HepG2 (cell line): ENCODE results near the gene NAB2.

Experiments
- FIP1L1 ChIP-seq: fragments of 200-400 bp; formaldehyde crosslinking; IDR thresholded peaks from 2 replicates; pipeline ENCODE4 v1.6.1; 2018; ENCODE audit warnings: low read depth, mild to moderate bottlenecking, low read length, moderate library complexity, borderline replicate concordance; ENCODE audit not compliant: insufficient read depth
- MYC ChIP-seq: sonication (generic); formaldehyde crosslinking; IDR thresholded peaks from 2 replicates; pipeline ENCODE4 v1.9.0; 2021; ENCODE audit warnings: missing genetic modification reagents, borderline replicate concordance
- RFXAP ChIP-seq: sonication (generic); formaldehyde crosslinking; IDR thresholded peaks from 2 replicates; pipeline ENCODE4 v1.4.0; 2020; ENCODE audit warnings: missing genetic modification reagents, borderline replicate concordance
- TCF7L2 ChIP-seq: IDR thresholded peaks from 2 replicates; pipeline ENCODE4 v1.6.1; 2011; ENCODE audit warnings: mild to moderate bottlenecking, low read depth, low read length, moderate library complexity
- ZNF660 ChIP-seq: sonication (generic); formaldehyde crosslinking; IDR thresholded peaks from 2 replicates; pipeline ENCODE4 v1.5.1; 2020; ENCODE audit warnings: mild to moderate bottlenecking, low read depth, missing genetic modification reagents, borderline replicate concordance
- TF ChIP-seq, protein P1 (sequence below): sonication (generic); formaldehyde crosslinking; IDR thresholded peaks from 2 replicates; pipeline ENCODE4 v1.5.0; 2020; ENCODE audit warnings: mild to moderate bottlenecking, missing genetic modification reagents, moderate library complexity

DNA sequence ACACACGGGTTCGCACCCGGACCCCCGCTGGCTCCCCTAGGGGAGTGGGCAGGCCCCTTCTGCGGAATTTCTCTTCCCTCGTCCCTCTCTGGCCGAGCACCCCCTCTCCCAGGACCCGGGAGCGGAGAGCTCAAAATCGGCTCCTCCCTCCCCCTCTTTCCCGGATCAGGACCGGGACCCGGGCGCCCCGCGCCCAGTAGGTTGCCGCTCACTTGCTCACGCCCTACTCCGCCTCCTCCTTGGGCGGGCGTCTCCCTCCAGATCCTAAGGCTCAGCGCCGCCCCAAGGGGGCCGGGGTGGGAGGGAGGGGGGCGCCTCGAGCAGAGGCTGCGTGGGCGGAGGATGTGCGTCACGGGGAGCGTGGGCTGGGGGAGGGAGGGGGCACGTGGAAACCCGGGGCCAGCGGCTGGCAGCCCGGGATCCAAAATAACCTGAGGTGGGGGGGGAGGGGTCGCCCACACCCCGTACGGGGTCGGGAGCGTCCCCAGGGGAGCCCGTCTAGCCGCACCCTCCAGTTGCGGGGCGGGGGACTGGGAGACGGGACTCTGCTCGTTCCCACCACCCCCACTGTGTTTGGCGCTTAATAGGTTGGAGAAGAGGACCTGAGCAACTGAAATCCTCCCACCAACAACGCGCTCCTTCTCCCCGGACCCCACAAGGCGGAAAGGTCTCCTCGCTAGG lies 1.8 kb upstream of the NAB2 start:
- TF ChIP-seq MYC (no peak), ZNF660 (CRISPR knock-in tag) (no peak), FIP1L1 (no peak), TCF7L2 (no peak), RFXAP (no peak)
- TF ChIP-seq, protein P1, sequence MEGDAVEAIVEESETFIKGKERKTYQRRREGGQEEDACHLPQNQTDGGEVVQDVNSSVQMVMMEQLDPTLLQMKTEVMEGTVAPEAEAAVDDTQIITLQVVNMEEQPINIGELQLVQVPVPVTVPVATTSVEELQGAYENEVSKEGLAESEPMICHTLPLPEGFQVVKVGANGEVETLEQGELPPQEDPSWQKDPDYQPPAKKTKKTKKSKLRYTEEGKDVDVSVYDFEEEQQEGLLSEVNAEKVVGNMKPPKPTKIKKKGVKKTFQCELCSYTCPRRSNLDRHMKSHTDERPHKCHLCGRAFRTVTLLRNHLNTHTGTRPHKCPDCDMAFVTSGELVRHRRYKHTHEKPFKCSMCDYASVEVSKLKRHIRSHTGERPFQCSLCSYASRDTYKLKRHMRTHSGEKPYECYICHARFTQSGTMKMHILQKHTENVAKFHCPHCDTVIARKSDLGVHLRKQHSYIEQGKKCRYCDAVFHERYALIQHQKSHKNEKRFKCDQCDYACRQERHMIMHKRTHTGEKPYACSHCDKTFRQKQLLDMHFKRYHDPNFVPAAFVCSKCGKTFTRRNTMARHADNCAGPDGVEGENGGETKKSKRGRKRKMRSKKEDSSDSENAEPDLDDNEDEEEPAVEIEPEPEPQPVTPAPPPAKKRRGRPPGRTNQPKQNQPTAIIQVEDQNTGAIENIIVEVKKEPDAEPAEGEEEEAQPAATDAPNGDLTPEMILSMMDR (CRISPR knock-in tag): no peak
